ENCODE data around the gene KCNMB1.

KCNMB1 gene

DNA sequence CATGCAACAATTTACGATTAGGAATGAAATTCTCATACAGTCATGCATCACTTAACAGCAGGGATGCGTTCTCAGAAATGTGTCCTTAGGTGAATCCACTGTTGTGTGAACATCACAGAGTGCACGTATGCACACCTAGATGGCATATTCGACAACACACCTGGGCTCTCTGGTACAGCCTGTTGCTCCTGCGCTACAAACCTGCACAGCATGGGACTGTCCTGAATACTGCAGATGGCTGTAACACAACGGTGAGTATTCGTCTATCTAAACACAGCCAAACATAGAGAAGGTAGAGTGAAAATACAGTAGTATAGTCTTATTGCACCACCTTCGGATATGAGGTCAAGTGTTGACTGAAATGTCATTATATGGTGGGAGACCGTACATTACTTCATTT is 47.6 kb downstream of the KCNMB1 start:
- H3K9ac ChIP-seq (ENCODE audit: low read length), result no peak overlapping the region
- H3K27me3 ChIP-seq (ENCODE audit: low read length), result no peaks in the 10 kb centered on the region
- no peak overlapping the region for H3K4me2 ChIP-seq (ENCODE audit: low read depth, low read length, poor library complexity, severe bottlenecking)
- H3K4me3 ChIP-seq (ENCODE audit: insufficient read depth, low read length, poor library complexity, severe bottlenecking), result no peak overlapping the region
- H3K9me2 ChIP-seq (replicated peaks; ENCODE audit: insufficient read depth, low read length), result no peaks in the 10 kb centered on the region
- no peaks in the 10 kb centered on the region for H3F3A ChIP-seq (ENCODE audit: insufficient read depth)
- H3K9me3 ChIP-seq (ENCODE audit: insufficient read depth, low read length), result peaks cover 9% of the 10 kb centered on the region; the same call in 1 of the 2 replicates
- H4K20me1 ChIP-seq (ENCODE audit: low read depth, low read length), result no peaks in the 10 kb centered on the region
- no peak overlapping the region for H3K27ac ChIP-seq (ENCODE audit: low read depth, low read length)
- H3K36me3 ChIP-seq (ENCODE audit: low read length), result no peaks in the 10 kb centered on the region
- TF ChIP-seq, protein P1, sequence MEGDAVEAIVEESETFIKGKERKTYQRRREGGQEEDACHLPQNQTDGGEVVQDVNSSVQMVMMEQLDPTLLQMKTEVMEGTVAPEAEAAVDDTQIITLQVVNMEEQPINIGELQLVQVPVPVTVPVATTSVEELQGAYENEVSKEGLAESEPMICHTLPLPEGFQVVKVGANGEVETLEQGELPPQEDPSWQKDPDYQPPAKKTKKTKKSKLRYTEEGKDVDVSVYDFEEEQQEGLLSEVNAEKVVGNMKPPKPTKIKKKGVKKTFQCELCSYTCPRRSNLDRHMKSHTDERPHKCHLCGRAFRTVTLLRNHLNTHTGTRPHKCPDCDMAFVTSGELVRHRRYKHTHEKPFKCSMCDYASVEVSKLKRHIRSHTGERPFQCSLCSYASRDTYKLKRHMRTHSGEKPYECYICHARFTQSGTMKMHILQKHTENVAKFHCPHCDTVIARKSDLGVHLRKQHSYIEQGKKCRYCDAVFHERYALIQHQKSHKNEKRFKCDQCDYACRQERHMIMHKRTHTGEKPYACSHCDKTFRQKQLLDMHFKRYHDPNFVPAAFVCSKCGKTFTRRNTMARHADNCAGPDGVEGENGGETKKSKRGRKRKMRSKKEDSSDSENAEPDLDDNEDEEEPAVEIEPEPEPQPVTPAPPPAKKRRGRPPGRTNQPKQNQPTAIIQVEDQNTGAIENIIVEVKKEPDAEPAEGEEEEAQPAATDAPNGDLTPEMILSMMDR (IDR thresholded peaks at IDR 0.05; ENCODE audit: insufficient read depth, low read length, poor library complexity, severe bottlenecking), result no peak
- TF ChIP-seq EZH2phosphoT487 (conservative IDR thresholded peaks at IDR 0.05; ENCODE audit: low read length), result no peak
- no peak overlapping the region for H2AFZ ChIP-seq (ENCODE audit: low read depth, low read length, severe bottlenecking)
- H3K79me2 ChIP-seq (ENCODE audit: insufficient read depth, low read length), result no peaks in the 10 kb centered on the region

DNA sequence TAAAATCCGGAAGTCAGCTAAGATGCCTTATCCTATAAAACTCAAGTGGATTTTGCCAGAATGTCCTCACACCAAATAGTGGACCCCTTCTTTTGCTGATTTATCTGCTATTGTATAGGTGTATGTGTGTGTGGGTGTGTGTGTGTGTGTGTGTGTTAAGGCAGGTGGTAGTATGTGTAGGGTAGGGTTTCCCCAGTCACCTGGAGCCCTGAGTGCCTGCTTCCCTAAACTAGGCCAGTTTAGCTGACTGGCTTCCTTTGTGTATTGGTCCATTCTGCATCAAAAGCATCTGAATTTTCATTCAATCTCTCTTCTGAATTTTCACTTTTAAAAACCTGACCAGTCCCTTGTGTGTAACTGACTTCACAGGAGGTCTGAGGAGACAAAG is 49.4 kb downstream of the KCNMB1 start:
- no peaks in the 10 kb centered on the region for H3K79me2 ChIP-seq (ENCODE audit: insufficient read depth, low read length)
- no peaks in the 10 kb centered on the region for H3K27me3 ChIP-seq (ENCODE audit: low read length)
- H2AFZ ChIP-seq (ENCODE audit: low read depth, low read length, severe bottlenecking), result no peak overlapping the region
- no peak overlapping the region for H3K4me2 ChIP-seq (ENCODE audit: low read depth, low read length, poor library complexity, severe bottlenecking)
- no peaks in the 10 kb centered on the region for H3K9me2 ChIP-seq (replicated peaks; ENCODE audit: insufficient read depth, low read length)
- H3K27ac ChIP-seq (ENCODE audit: low read depth, low read length), result no peak overlapping the region
- no peak for TF ChIP-seq EZH2phosphoT487 (conservative IDR thresholded peaks at IDR 0.05; ENCODE audit: low read length)
- TF ChIP-seq, protein P1 (IDR thresholded peaks at IDR 0.05; ENCODE audit: insufficient read depth, low read length, poor library complexity, severe bottlenecking), result no peak
- H3K36me3 ChIP-seq (ENCODE audit: low read length), result no peaks in the 10 kb centered on the region
- no peak overlapping the region for H3K4me3 ChIP-seq (ENCODE audit: insufficient read depth, low read length, poor library complexity, severe bottlenecking)
- H3K9me3 ChIP-seq (ENCODE audit: insufficient read depth, low read length), result peaks cover 9% of the 10 kb centered on the region; the same call in 1 of the 2 replicates
- H3K9ac ChIP-seq (ENCODE audit: low read length), result no peak overlapping the region
- no peaks in the 10 kb centered on the region for H4K20me1 ChIP-seq (ENCODE audit: low read depth, low read length)
- H3F3A ChIP-seq (ENCODE audit: insufficient read depth), result no peaks in the 10 kb centered on the region

DNA sequence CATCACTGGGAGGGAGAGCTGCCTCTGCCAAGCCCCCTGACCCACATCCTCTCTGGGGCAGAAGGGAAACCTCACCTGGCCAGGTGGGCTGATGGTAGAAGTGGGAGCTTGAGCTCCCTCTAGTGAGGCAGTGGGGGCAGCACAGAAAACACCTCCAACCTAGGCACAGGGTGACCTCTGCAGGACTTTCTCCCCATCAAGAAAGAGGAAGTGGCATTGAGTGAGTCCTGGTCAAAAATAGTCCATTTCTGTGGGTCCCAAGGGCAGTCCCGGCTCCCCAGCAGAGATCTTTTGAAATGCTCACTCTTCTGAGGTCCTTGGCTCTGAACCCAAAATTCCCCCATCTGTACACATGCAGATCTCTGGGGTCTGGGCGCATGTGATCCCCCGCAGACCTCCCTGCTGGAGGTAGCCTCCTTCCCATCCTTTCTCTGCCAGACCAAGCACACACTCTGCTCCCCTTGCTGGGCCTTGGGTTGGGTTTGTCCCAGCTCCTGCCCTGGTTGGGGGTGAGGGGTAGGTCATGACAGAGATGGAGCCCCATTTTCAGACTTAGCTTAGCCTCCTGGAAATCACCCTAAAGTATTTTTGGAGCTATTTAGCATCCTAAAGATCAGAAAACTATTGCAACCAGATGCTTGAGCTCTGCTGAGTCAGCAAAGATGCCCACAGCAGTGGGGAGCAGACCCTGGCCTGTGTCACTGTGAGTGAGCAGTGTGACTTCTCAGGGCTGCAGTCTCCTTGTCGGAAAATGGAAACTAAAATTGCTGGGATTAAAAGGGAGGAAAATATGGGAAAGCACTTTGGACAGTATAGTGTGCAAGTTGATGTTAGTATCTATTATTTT is 50.0 kb downstream of the KCNMB1 start:
- no peak overlapping the region for H2AFZ ChIP-seq (ENCODE audit: low read depth, low read length, severe bottlenecking)
- H3K9me2 ChIP-seq (replicated peaks; ENCODE audit: insufficient read depth, low read length), result no peaks in the 10 kb centered on the region
- H3K9ac ChIP-seq (ENCODE audit: low read length), result no peak overlapping the region
- no peaks in the 10 kb centered on the region for H3K36me3 ChIP-seq (ENCODE audit: low read length)
- no peak overlapping the region for H3K4me2 ChIP-seq (ENCODE audit: low read depth, low read length, poor library complexity, severe bottlenecking)
- no peak overlapping the region for H3K4me3 ChIP-seq (ENCODE audit: insufficient read depth, low read length, poor library complexity, severe bottlenecking)
- no peak overlapping the region for H3K27ac ChIP-seq (ENCODE audit: low read depth, low read length)
- H3K27me3 ChIP-seq (ENCODE audit: low read length), result no peaks in the 10 kb centered on the region
- no peaks in the 10 kb centered on the region for H3K79me2 ChIP-seq (ENCODE audit: insufficient read depth, low read length)
- TF ChIP-seq, protein P1 (IDR thresholded peaks at IDR 0.05; ENCODE audit: insufficient read depth, low read length, poor library complexity, severe bottlenecking), result peak; percentile 61
- TF ChIP-seq EZH2phosphoT487 (conservative IDR thresholded peaks at IDR 0.05; ENCODE audit: low read length), result no peak
- H4K20me1 ChIP-seq (ENCODE audit: low read depth, low read length), result no peaks in the 10 kb centered on the region
- H3K9me3 ChIP-seq (ENCODE audit: insufficient read depth, low read length), result peaks cover 9% of the 10 kb centered on the region; the same call in 1 of the 2 replicates
- H3F3A ChIP-seq (ENCODE audit: insufficient read depth), result no peaks in the 10 kb centered on the region

All from SU-DHL-6 (cell line).